HG02852 (cell line): ENCODE measurements around the gene PGRMC1.
A peak's percentile ranks its signal among the peaks of the same experiment; 100 is the strongest.
"Not testable (repeated sequence)": the region's sequence is repeated elsewhere in the genome, so short reads cannot be mapped to it uniquely, and the experiment has no call there.

ENCODE experiments used
- ATAC-seq: cut with Tn5 transposase; IDR thresholded peaks from one replicate; pipeline ENCODE4 v1.9.1; 2021; ENCODE audit warnings: mild to moderate bottlenecking, moderate library complexity; ENCODE audit not compliant: unreplicated experiment

PGRMC1 gene

DNA sequence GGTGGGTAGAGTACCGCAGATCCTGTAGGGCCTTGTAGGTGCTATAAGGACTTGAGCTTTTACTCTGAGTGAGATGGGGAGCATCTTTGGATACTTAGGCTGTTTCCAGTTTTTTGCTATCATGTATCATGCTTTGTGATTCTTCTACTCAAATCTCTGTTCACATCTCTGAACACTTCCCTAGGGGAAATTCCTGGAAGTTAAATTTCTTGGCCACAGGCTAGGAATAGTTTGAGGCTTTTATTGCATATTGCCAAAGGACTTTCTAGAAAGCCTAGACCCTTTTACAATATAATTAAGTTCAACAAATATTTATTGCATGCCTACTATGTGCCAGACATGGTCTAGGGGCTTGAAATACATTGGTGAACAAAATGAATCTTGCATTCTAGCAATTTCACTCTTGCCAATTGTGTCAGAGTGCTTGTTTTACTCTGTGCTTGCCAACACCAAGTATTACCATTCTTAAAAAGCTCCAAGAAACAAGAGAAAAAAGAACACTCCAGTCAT lies 4.1 kb upstream of the PGRMC1 start:
- no peak for ATAC-seq

DNA sequence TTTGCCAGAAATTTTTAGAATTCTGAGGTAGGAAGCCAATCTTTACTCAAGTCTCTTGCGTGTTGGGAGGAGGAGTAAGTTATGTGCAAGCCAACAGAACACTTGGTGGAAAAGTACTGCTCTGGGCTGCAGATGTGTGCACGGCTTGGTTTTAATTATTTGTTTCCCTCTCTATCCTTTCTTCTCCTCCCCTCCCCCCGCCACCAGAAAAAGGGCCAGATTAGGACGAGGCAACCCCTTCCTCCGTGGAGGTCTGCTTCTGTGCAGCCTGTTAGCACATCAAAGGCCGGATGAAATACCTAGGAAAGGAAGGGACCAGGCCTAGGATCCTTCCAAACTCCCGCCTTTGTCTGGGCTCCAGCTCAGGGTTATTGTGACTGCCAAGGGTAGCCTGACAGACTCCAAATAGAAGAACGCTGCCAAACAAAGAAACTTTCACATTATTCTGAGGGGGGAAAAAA lies 1.0 kb upstream of the PGRMC1 start:
- no peak for ATAC-seq

DNA sequence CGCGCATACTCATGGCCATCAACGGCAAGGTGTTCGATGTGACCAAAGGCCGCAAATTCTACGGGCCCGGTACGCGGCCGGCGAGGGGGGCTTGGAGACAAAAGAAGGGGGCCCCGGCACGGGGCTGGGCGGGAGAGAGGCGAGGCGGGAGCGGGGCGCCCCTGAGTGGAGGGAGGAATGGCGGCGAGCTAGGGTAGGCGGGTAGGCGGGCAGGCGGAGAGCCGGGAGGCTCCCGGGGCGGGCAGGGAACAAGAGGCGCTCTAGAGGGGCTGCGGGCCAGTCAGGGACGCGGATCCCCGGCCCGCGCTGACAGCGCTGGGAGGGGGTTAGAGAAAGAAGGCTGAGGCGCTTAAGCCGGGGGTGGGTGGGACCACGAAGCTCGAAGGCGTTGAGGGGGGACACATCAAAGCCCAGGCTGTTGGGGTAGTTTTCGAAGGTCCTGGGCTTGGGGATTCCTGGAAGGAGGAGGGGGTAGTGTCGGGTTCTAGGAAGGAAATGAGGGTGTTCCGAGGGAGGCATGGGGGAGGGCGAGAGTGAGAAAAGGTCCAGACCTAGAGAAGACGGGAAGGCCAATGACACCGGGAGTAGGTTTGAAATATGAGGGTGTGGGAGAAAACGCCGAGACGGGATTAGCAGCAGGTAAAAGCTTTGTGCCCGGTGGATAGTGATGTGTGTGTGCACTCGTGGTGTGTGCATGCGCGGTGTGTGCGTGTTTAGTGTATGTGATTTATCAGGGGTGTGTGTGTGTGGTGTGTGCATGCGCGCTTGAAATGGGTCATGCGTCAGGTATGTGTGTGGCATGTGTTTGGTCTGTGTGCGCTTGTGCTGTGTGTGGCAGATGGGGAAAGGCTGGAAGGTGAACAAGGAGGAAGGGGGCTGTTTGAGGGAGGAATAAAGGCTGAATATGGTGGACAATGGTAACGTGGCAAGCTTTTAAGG lies 807 bp downstream of the PGRMC1 start:
- peak; percentile 23 for ATAC-seq

DNA sequence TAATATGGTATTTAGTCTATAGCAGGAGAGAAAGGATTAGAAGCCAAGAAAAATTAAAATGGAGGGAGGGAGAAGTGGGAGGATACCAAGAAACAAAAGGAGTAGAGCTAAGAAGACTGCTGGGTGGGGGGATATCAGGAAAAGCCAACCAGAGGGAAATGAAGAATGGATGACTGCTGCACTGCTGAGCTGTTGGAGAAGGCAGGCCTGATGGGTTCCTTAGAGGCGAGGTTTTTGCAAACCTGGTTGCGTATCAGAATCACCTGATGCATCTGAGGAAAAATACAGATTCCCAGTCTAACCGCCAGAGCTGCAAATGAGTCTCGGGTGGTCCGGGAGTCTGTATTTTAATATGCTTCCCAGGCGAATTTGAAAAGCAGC lies 1.5 kb downstream of the PGRMC1 start:
- no peak for ATAC-seq

DNA sequence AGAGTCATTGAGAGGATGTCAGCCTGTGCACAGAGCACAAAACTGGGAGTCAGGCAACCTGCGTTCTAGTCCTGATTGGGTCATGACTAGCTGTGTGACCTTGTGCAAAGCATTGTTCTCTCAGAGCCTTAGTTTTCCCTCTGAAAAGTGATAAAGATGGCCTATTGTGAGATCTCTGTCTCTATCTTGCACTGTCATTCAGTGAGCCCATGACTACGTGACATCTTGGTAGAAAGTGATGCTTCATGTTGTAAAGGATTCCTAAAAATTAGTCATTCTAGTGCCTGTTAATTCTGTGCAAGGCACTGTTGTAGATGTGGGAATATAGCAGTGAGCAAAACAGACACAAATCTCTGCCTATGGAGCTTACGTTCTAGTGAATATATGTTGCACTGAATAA lies 2.5 kb downstream of the PGRMC1 start:
- ATAC-seq: no peak

DNA sequence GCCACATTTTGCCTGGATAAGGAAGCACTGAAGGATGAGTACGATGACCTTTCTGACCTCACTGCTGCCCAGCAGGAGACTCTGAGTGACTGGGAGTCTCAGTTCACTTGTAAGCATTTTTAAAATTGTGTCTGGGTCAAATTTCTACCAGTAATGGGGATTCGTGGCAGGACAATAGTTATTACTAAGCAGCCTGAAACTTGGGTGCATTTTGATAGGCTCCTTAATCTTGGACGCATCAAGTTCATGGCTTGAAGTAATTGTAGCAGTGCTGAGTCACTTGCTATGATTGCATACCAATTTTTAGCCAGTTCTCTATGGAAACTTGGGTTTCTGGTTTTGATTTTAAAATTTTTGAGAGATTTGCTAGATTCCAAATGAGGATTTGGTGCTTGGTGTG lies 4.3 kb downstream of the PGRMC1 start:
- no peak for ATAC-seq

DNA sequence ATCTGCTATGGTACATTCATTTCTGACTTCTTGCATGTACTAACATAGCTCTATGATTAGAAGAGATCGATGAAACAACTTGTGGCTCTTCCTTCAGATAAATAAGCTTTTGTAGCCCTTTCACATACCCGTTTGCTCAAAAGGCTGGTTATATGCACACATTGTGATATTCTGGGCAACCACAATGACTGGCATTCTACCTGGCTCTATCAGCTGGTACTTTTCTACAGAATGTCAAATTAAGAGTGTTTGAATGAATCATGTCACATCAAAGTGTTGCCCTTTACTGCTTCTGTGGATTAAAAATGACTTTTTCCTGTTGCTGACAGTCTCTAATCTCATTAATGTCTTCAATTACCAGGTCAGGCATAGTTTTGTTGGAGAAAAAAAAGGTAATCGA lies 11.6 kb downstream of the PGRMC1 start:
- ATAC-seq: no peak

DNA sequence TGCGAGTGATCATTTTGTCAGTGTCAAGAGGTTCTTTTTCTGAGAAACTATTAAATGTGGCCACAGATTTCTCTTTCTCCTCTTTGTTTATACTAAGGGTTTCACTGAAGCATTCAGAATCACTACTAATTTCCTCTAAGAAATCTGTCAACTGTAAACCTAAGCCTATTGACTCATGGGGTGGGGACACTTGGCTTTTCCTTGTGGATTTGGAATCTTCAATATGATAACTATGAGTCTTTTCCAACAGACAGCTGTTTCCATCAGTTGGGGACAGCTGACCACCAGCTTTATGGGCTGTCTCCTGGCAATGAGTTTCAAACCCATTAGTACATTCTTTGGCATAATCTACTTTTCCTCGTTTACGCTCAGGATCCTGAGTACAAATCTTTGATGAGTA lies 13.8 kb downstream of the PGRMC1 start:
- ATAC-seq: no peak

DNA sequence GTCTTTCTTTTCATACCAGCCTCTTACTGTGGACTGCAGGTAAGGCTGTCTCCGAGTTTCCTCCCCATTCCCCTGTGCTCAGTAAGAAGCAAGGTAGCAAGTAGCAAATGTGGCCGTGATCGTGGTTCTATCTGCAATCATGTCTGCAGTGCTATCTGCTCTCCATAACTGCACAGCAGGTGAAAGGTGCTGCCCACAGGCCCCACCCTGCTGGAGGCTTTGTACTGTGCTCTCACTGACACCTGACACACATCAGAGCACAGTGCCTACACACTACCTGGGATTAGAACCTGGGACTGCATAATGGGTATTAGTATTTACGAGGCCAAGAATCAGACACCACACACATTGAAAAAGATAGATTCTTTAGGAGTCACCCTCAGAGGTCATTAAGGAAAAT lies 15.3 kb downstream of the PGRMC1 start:
- ATAC-seq: no peak

DNA sequence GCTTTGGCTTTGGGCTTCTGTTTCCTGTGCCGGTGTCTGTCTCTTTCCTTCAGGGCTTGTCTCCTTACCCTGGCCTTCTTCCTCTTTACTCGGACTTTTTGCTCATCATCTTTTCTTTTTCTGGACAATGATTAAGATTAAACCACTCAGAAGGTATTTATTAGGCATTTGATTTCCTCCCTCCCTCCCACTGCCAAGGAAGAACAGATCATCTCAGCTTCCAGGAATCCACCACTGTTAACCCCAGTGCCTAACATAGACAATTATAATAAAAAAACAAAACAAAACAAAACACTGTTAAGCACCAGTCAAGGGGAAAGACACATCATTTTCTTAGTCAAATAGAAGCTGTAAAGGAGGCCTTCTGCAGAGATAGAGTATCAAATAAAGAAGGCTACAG lies 16.6 kb downstream of the PGRMC1 start:
- no peak for ATAC-seq

DNA sequence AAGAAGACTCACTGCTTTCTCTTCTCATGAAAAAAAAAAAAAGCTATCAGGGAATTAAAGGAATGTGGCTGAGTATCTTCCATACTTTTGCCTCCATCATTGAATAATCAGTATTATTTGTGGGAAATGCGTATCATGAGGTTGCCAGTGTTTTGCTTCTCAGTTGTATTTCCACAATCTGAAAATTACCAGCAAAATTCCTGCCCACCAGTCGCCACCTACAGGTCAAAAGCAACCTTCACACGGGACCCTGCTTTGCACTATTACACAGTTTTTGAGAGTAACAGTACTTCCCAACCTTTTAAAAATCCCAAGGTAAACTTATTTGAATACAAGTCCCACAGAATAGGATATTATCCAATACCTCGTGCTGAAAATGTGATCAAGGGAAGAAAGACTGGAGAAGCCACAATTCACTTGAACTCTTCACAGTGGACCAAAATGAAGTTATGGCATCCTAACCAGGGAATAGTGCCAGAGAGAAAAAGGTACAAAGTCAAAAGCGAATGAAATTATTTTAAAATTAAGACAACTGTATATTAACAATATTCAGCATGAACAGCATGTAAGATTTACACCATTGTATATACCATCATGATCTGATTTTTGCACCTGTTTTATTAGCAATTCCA lies 30.4 kb downstream of the PGRMC1 start:
- no peak for ATAC-seq

DNA sequence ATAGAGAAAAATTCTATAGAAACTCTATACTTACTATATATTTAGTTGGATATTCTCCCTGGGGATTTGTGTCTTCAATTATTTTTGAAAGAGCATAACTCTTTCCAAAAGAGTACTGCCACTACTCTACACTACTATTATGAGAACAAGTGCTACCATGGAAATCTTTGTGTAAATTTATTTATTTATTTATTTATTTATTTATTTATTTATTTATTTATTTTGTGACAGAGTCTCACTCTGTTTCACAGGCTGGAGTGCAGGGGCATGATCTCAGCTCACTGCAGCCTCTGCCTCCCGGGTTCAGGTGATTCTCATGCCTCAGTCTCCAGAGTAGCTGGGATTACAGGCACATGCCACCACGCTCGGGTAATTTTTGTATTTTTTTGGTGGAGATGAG lies 31.0 kb downstream of the PGRMC1 start:
- ATAC-seq: not testable (repeated sequence)

DNA sequence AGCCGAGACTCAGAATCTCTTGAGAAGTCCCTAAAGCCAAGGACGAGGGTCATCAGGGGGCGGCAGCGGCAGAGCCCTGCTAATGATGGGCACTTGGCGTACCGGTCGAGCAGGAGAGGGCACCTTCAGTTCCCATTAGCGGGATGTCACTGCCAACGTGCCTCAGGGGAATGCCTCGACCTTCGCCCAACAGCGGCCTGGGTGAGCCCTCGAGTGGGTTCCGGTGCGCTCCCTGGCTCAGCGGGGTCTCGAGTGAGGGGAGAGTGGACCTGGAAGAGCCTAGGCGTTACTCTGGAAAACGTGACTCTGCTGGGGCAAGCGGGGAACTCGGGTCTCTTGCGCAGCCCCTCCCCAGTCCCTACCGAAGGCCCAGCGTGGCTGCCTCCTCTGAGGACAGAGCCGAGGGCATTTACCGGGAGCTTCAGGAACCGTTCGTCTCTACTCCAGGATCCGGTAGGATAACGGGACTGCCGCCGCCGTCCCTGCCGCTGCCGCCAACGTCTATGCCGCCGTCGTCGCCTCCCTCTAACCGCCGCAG lies 36.9 kb downstream of the PGRMC1 start:
- ATAC-seq: no peak

DNA sequence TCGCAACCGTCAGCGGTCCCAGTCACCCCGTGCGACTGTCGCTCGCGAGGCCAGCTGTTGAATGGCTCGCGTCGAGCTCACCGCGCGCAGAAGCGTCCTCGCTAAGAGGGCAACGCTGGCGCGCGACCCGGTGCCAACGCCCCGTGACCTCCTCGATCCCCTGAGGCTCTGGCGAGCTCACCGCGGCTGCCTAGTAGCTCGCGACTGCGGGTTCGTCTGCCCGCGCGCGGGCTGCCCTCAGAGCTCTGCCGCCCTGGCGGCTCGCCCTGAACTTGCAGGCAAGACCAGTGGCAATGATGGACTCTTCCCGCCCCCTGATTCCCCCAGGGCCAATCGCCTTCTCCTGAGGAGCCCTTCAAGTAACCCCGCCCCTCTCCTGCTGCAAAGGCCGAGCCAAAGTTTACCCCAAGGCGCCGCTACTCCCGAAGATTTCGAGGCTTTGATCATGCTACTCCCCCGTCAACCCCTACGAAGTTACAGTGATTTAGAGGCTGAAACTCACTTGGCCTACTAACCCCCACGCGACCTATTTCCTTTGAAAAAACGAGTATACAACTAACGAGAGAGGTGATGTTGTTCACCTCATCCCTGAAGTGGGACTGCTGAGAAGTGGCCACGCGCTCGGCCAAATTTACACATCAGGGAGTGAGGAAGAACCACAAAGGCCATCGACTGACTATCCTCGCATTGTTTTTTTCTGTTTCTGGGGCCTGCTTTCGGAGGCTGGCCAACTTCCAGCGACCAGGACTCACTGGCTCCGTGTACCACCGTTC lies 37.5 kb downstream of the PGRMC1 start:
- ATAC-seq: no peak

DNA sequence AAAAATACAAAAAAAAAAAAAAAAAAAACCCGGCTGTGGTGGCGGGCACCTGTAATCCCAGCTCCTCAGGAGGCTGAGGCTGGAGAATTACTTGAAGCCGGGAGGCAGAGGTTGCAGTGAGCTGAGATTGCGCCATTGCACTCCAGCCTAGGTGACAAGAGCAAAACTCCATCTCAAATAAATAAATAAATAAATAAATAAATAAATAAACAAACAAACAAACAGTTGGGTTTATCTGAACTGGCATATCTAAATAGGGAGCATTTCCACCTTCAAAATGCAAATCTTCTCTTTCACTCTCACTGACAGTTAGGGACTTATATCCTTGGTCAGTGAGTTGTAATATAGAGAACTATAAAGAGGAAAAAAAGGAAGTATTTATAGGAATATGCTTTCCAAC lies 46.3 kb downstream of the PGRMC1 start:
- ATAC-seq: not testable (repeated sequence)

DNA sequence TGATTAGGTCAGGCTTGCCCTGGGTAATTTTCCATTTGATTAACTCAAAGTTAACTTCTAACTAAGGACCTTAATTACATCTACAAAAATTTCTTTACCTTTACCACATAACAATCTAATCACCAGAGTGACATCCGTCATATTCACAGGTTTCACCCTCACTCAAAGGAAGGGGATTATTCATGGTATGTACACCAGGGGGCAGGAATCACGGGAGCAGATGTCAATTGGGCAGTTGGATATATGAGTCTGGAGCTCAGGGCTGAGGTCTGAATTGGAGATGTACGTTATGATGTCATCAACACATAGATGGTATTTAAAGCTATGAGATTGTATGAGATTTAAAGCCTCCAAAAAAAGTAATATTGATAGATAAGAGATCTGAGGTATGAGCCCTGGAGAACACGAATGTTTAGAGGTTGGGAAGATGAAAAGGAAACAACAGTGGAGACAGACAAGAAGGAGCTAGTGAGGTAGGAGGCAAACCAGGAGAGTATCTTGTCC lies 52.9 kb downstream of the PGRMC1 start:
- no peak for ATAC-seq

DNA sequence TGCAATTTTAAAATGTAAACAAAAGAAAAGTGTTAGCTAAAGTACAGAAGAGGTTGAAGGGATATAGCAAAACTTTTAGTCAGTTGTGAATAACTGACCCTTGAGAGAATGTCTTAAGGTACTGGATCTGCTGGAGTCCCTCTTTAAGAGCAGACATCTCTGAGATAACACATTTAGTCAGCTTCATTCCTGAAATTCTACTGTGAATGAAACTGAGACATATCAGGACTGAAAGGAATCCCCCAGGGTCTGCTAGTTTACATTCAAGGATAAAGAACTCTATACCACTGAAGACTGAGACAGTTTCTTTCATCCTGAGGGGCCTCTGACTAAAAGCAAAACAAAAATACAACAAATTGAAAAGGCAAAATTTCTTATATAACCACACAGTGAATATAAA lies 54.4 kb downstream of the PGRMC1 start:
- ATAC-seq: no peak

DNA sequence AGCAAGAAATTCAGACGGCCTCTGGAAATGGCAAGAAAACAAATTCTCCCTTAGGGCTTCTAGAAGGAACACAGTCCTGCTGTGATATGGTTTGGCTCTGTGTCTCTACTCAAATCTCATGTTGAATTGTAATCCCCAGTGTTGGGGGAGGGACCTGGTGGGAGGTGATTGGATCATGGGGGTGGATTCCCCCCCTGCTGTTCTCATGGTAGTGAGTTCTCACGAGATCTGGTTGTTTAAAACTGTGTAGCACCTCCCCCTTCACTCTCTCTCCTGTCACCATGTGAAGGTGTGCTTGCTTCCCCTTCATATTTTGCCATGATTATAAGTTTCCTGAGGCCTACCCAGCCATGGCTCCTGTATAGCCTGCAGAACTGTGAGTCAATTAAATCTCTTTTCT lies 55.2 kb downstream of the PGRMC1 start:
- not testable (repeated sequence) for ATAC-seq

DNA sequence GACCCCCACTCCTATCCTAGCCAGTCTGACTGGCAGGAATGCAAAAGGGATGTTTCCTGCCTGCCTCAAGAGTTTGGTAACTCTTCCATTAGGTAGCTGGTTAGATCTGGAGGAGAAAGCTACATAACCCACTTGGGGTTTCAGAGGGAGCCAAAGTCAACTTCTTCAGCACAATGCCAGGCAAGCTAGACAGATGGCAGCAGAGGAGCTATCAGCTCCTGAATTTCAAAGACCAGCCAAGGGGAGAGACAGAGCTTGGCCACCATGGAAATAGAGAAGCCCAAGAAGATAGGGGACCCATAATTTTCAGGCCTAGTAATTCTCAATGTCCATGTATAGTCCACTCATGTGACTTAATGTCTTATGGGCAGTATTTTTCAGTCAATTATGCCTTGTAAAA lies 56.4 kb downstream of the PGRMC1 start:
- ATAC-seq: no peak
